A549 (cell line): ENCODE data around the gene RPL11. TPM values are rescaled to one million over a fixed set of nuclear protein-coding genes. Genes with fewer than 3 reads are reported as not detected.

Experiments
- ATAC-seq, 2 experiments: fragments of 200-7000 bp in 1 of 2; fragments of >200 bp in 1 of 2; cut with Nextera tagmentation in 1 of 2; cut with Tn5 transposase in 1 of 2; 3 replicates each; pipeline versions ENCODE4 v1.8.0 to v1.9.1; 2018 to 2020; ENCODE audit warnings: mild to moderate bottlenecking in 1 of 2, moderate library complexity in 1 of 2
- CTCF ChIA-PET: fragments of 300-600 bp; sonication (Branson Sonifier 250); formaldehyde crosslinking; extraction: SDS; loops from one replicate; lab custom pipeline; 2021; ENCODE audit warnings: antibody characterized with exemption, inconsistent platforms; lab: Yijun Ruan, JAX
- POLR2A ChIA-PET: fragments of 350-600 bp; formaldehyde crosslinking; extraction: SDS; loops from one replicate; lab custom pipeline; 2021; ENCODE audit warnings: antibody characterized with exemption, inconsistent platforms; lab: Yijun Ruan, JAX
- DNase-seq, 2 experiments: peaks; one replicate each; pipeline versions ENCODE4 v3.0.0 to v3.0.0-alpha.2; 2011 to 2016; ENCODE audit warnings: low read depth in 1 of 2, low spot score in 1 of 2
- FAIRE-seq: peaks from 2 replicates; lab custom pipeline; 2011; peaks lifted over from hg19 to GRCh38; lab: Jason Lieb, UNC
- H3K27ac ChIP-seq, 2 experiments: fragments of >200 bp; sonication (Bioruptor Twin); formaldehyde crosslinking; 3 replicates each; pipeline ENCODE4 v1.5.1; 2016 to 2017
- H3K4me1 ChIP-seq: fragments of >200 bp; sonication (Bioruptor Twin); formaldehyde crosslinking; 3 replicates; pipeline ENCODE4 v1.6.1; 2016
- H3K4me2 ChIP-seq: fragments of >200 bp; sonication (Bioruptor Twin); formaldehyde crosslinking; 3 replicates; pipeline ENCODE4 v1.6.1; 2016
- H3K4me3 ChIP-seq: fragments of >200 bp; sonication (Bioruptor Twin); formaldehyde crosslinking; 3 replicates; pipeline ENCODE4 v1.5.1; 2016
- H3K9me3 ChIP-seq: fragments of >200 bp; sonication (Bioruptor Twin); formaldehyde crosslinking; 3 replicates; pipeline ENCODE4 v1.6.1; 2016
- ATOH8 ChIP-seq: fragments of 250-450 bp; sonication (Bioruptor Pico); IDR thresholded peaks from 2 replicates; pipeline ENCODE4 v1.5.0; 2020; ENCODE audit warnings: low read depth, mild to moderate bottlenecking, moderate library complexity
- CBX2 ChIP-seq: fragments of 200-600 bp; sonication (generic); IDR thresholded peaks from 2 replicates; pipeline ENCODE4 v1.6.1; 2016; ENCODE audit warnings: low read depth, mild to moderate bottlenecking, borderline replicate concordance
- CBX8 ChIP-seq: fragments of 200-600 bp; sonication (generic); IDR thresholded peaks from 2 replicates; pipeline ENCODE4 v1.6.1; 2016
- CHD2 ChIP-seq: fragments of 150-350 bp; IDR thresholded peaks from 2 replicates; pipeline ENCODE4 v1.6.1; 2014; ENCODE audit warnings: low read length; ENCODE audit not compliant: partially characterized antibody
- CHD4 ChIP-seq: fragments of 200-600 bp; sonication (generic); IDR thresholded peaks from 2 replicates; pipeline ENCODE4 v1.6.1; 2016; ENCODE audit warnings: antibody characterized with exemption, mild to moderate bottlenecking, borderline replicate concordance
- E2F6 ChIP-seq: IDR thresholded peaks from 2 replicates; pipeline ENCODE4 v1.6.1; 2012; ENCODE audit warnings: low read depth, borderline replicate concordance
- EHMT2 ChIP-seq: fragments of 200-600 bp; sonication (generic); IDR thresholded peaks from 2 replicates; pipeline ENCODE4 v1.6.1; 2016; ENCODE audit warnings: antibody characterized with exemption, low read depth, mild to moderate bottlenecking, moderate library complexity
- EP300 ChIP-seq, 2 experiments: fragments of >200 bp; sonication (Bioruptor Twin); formaldehyde crosslinking; IDR thresholded peaks; 2 replicates in 1 of 2; 3 replicates in 1 of 2; pipeline ENCODE4 v1.6.1; 2016 to 2017
- ESRRA ChIP-seq: fragments of 150-350 bp; IDR thresholded peaks from 2 replicates; pipeline ENCODE4 v1.6.1; 2014; ENCODE audit warnings: mild to moderate bottlenecking, low read length, borderline replicate concordance
- FOXS1 ChIP-seq: fragments of 250-450 bp; sonication (Bioruptor Pico); IDR thresholded peaks from 2 replicates; pipeline ENCODE4 v1.5.0; 2020; ENCODE audit warnings: mild to moderate bottlenecking, moderate library complexity
- GATA3 ChIP-seq: IDR thresholded peaks from 2 replicates; pipeline ENCODE4 v1.6.1; 2012; ENCODE audit warnings: borderline replicate concordance
- HEYL ChIP-seq: fragments of 250-450 bp; sonication (Bioruptor Pico); IDR thresholded peaks from 2 replicates; pipeline ENCODE4 v1.8.0; 2021; ENCODE audit warnings: mild to moderate bottlenecking, moderate library complexity
- HMGXB4 ChIP-seq: fragments of 250-450 bp; sonication (Bioruptor Pico); IDR thresholded peaks from 2 replicates; pipeline ENCODE4 v1.5.0; 2021; ENCODE audit warnings: mild to moderate bottlenecking, moderate library complexity, borderline replicate concordance
- HOXA7 ChIP-seq: fragments of 250-450 bp; sonication (Bioruptor Pico); IDR thresholded peaks from 2 replicates; pipeline ENCODE4 v1.5.0; 2020; ENCODE audit warnings: mild to moderate bottlenecking, moderate library complexity
- HOXB5 ChIP-seq: fragments of 250-450 bp; sonication (Bioruptor Pico); IDR thresholded peaks from 2 replicates; pipeline ENCODE4 v1.5.0; 2020; ENCODE audit warnings: mild to moderate bottlenecking, moderate library complexity
- JUN ChIP-seq, 2 experiments: fragments of >200 bp; sonication (Bioruptor Twin); formaldehyde crosslinking; IDR thresholded peaks; 2 replicates in 1 of 2; 3 replicates in 1 of 2; pipeline ENCODE4 v1.6.1; 2016 to 2017
- JUNB ChIP-seq: fragments of >200 bp; sonication (Bioruptor Twin); formaldehyde crosslinking; IDR thresholded peaks from 2 replicates; pipeline ENCODE4 v1.6.1; 2016
- KDM1A ChIP-seq: fragments of 200-600 bp; sonication (generic); IDR thresholded peaks from 2 replicates; pipeline ENCODE4 v1.6.1; 2016; ENCODE audit warnings: low read depth, mild to moderate bottlenecking
- MAFK ChIP-seq: fragments of 450-650 bp; IDR thresholded peaks from 2 replicates; pipeline ENCODE4 v1.6.1; 2014; ENCODE audit not compliant: partially characterized antibody
- MAZ ChIP-seq: fragments of 150-350 bp; IDR thresholded peaks from 2 replicates; pipeline ENCODE4 v1.6.1; 2014; ENCODE audit warnings: antibody characterized with exemption, low read depth, low read length, borderline replicate concordance
- MYC ChIP-seq: IDR thresholded peaks from 2 replicates; pipeline ENCODE4 v1.6.1; 2012; ENCODE audit warnings: mild to moderate bottlenecking, inconsistent platforms, low read length, improper control_type of control experiment, borderline replicate concordance
- NPAS2 ChIP-seq: fragments of 250-450 bp; sonication (Bioruptor Pico); IDR thresholded peaks from 2 replicates; pipeline ENCODE4 v1.8.0; 2022; ENCODE audit warnings: mild to moderate bottlenecking, moderate library complexity, borderline replicate concordance
- POLR2A ChIP-seq: IDR thresholded peaks from 2 replicates; pipeline ENCODE4 v1.6.1; 2012; ENCODE audit warnings: mild to moderate bottlenecking, low read length
- RAD21 ChIP-seq, 2 experiments: fragments of >200 bp in 1 of 2; sonication (Bioruptor Twin) in 1 of 2; formaldehyde crosslinking in 1 of 2; IDR thresholded peaks in 1 of 2; conservative IDR thresholded peaks in 1 of 2; 2 replicates in 1 of 2; 3 replicates in 1 of 2; pipeline ENCODE4 v1.6.1; 2012 to 2018; ENCODE audit warnings: inconsistent platforms in 1 of 2
- RARB ChIP-seq: fragments of 250-450 bp; sonication (Bioruptor Pico); IDR thresholded peaks from 2 replicates; pipeline ENCODE4 v1.8.0; 2021; ENCODE audit warnings: mild to moderate bottlenecking, moderate library complexity
- RCOR1 ChIP-seq: fragments of 150-350 bp; IDR thresholded peaks from 2 replicates; pipeline ENCODE4 v1.6.1; 2014; ENCODE audit warnings: antibody characterized with exemption, low read length, low read depth
- RNF2 ChIP-seq: fragments of 200-600 bp; sonication (generic); IDR thresholded peaks from 2 replicates; pipeline ENCODE4 v1.6.1; 2016; ENCODE audit warnings: low read depth, mild to moderate bottlenecking, antibody characterized with exemption, moderate library complexity, borderline replicate concordance
- TFCP2L1 ChIP-seq: fragments of 250-450 bp; sonication (Bioruptor Pico); IDR thresholded peaks from 2 replicates; pipeline ENCODE4 v1.5.0; 2021; ENCODE audit warnings: mild to moderate bottlenecking
- ZNF302 ChIP-seq: fragments of 250-450 bp; sonication (Bioruptor Pico); IDR thresholded peaks from 2 replicates; pipeline ENCODE4 v1.9.0; 2021; ENCODE audit warnings: inconsistent platforms, mild to moderate bottlenecking, moderate library complexity
- ZSCAN20 ChIP-seq: fragments of 250-450 bp; sonication (Bioruptor Pico); IDR thresholded peaks from 2 replicates; pipeline ENCODE4 v1.8.0; 2022; ENCODE audit warnings: mild to moderate bottlenecking, moderate library complexity
- WGBS: methylation state at CpG from one replicate; pipeline ENCODE4 v1.1.6; 2017; ENCODE audit errors: missing lambda C conversion rate; 5-methylcytosine and 5-hydroxymethylcytosine counted together
- polyA plus RNA-seq, 4 experiments: library from polyadenylated mRNA; depleted of rRNA in 3 of 4; stranded (reverse); fragments of >200 nt; fragmentation: RNase III in 1 of 4; extraction: RNeasy Plus Mini Kit Qiagen cat#74134 plus additional on column Dnase treatment in 1 of 4; gene quantifications; 2 replicates in 3 of 4; 3 replicates in 1 of 4; pipeline ENCODE4 v1.2.3, GENCODE V29; 2011 to 2017

The RPL11 gene
- polyA plus RNA-seq, 2 of the 4 experiments (the other 2 are of a cell fraction) = 1,292 to 1,329 TPM

- DNase-seq = no peak
- Histone ChIP-seq H3K27ac (no peak overlapping the region), H3K4me2 (no peak overlapping the region), H3K4me1 (peaks cover 15% of the 10 kb centered on the region), H3K9me3 (no peaks in the 10 kb centered on the region), H3K4me3 (no peak overlapping the region)
- ATAC-seq = no peak
- TF ChIP-seq NPAS2 (CRISPR knock-in tag) (no peak), RARB (no peak), GATA3 (no peak), KDM1A (no peak), CHD4 (no peak), HOXB5 (CRISPR knock-in tag) (no peak), ATOH8 (no peak), HMGXB4 (CRISPR knock-in tag) (no peak), EHMT2 (no peak), FOXS1 (CRISPR knock-in tag) (no peak), E2F6 (no peak), CBX8 (no peak), ESRRA (no peak), MAFK (no peak), RAD21 (conservative IDR thresholded peaks at IDR 0.05 in 1 of 2, IDR thresholded peaks at IDR 0.05 in 1 of 2) (no peak), EP300 (IDR thresholded peaks at IDR 0.05) (no peak), RNF2 (no peak), TFCP2L1 (no peak), RCOR1 (no peak)
- no peak for FAIRE-seq
- ChIA-PET CTCF (interaction anchor here (0.6 to 3.1 kb wide), 4 partner anchors 13 to 130 kb away, joined by 3 to 13 read pairs (median 8); no protein-coding TSS in a partner anchor), POLR2A (no interaction called here)
- 40% methylated on average over 2 of the region's 2 CpGs for WGBS
These were observed 20.9 kb upstream of the RPL11 start for GRCh38 chr1:23670709-23671108.

- ChIA-PET CTCF (interaction anchor here (1.5 to 2.2 kb wide), 3 partner anchors 8 to 18 kb away, joined by 5 to 13 read pairs (median 7); partner anchors contain the start of gene RPL11), POLR2A (interaction anchor here (2.2 kb wide), 1 partner anchor 18 kb away, joined by 11 read pairs; the partner anchor contains the start of gene RPL11)
- peak; percentile 67 to 79 for DNase-seq
- TF ChIP-seq HMGXB4 (CRISPR knock-in tag) = no peak
- TF ChIP-seq EHMT2 = peak; percentile 70; the same call in 1 of the 2 replicates
- no peak for TF ChIP-seq ZNF302 (CRISPR knock-in tag)
- TF ChIP-seq HOXB5 (CRISPR knock-in tag) = no peak
- no peak for TF ChIP-seq RARB
- TF ChIP-seq HOXA7 (CRISPR knock-in tag) = no peak
- TF ChIP-seq ESRRA = no peak
- TF ChIP-seq KDM1A = no peak
- no peak for TF ChIP-seq ZSCAN20 (CRISPR knock-in tag)
- no peak for TF ChIP-seq POLR2A
- no peak for TF ChIP-seq JUN (IDR thresholded peaks at IDR 0.05)
- no peak for TF ChIP-seq MAZ
- TF ChIP-seq JUNB = no peak
- no peak for TF ChIP-seq MYC
- TF ChIP-seq CHD2 = no peak
- no peak for TF ChIP-seq HEYL (CRISPR knock-in tag)
- TF ChIP-seq CBX2 = no peak
These were observed 18.4 kb upstream of the RPL11 start for GRCh38 chr1:23673086-23673813.

More at GRCh38 chr1:23673086-23673813, 18.4 kb upstream of the RPL11 start:
- no peaks in the 10 kb centered on the region for H3K9me3 ChIP-seq
- no peak overlapping the region for H3K4me3 ChIP-seq
- 34% methylated on average over 6 of the region's 6 CpGs for WGBS
- FAIRE-seq (no peak), ATAC-seq (peak; percentile 85 to 86)
- peak overlapping the region; percentile 55 for H3K4me2 ChIP-seq
- peaks cover 15% of the 10 kb centered on the region for H3K4me1 ChIP-seq
- no peak overlapping the region for H3K27ac ChIP-seq
